H54 (cell line): Measurements from ENCODE around the gene SPATS2.

Experiments used
- DNase-seq: peaks from one replicate; pipeline ENCODE4 v3.0.0; 2011; ENCODE audit warnings: low spot score, mixed read lengths; ENCODE audit not compliant: insufficient read length
- FAIRE-seq: peaks from 3 replicates; lab custom pipeline; 2011; peaks lifted over from hg19 to GRCh38; lab: Jason Lieb, UNC
- POLR2A ChIP-seq: IDR thresholded peaks from 2 replicates; pipeline ENCODE4 v1.6.1; 2011; ENCODE audit warnings: low read depth, mild to moderate bottlenecking, low read length

The SPATS2 gene

GRCh38 chr12:49439042-49439441, 71.8 kb downstream of the SPATS2 start:
- no peak for TF ChIP-seq POLR2A
- FAIRE-seq (no peak), DNase-seq (no peak)

- DNase-seq (no peak), FAIRE-seq (no peak)
- no peak for TF ChIP-seq POLR2A
Observed at GRCh38 chr12:49440035-49440434, 72.8 kb downstream of the SPATS2 start.

GRCh38 chr12:49442915-49443314, 75.7 kb downstream of the SPATS2 start:
- FAIRE-seq, result no peak
- no peak for TF ChIP-seq POLR2A
- no peak for DNase-seq

- TF ChIP-seq POLR2A, result no peak
- FAIRE-seq (no peak), DNase-seq (no peak)
Observed at GRCh38 chr12:49446571-49446970, 79.3 kb downstream of the SPATS2 start.

DNA sequence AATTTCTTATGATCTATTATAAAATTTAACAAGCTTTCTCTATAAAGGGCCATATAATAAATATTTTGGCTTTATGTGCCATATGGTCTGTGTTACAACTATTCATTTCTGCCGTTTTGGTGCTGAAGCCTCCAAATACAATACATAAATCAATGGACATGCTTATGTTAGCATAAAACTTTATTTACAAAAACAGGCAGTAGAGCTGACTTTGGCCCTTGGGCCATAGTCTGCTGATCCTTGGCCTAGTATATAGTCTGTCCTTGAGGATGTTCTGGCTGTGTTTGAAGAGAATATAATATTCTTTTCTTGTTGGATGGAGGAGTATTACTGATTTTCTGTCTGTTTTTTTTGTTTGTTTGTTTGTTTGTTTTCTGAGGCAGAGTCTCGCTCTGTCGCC, 81.6 kb downstream of the SPATS2 start:
- FAIRE-seq, result no peak
- DNase-seq, result no peak
- TF ChIP-seq POLR2A, result no peak

DNA sequence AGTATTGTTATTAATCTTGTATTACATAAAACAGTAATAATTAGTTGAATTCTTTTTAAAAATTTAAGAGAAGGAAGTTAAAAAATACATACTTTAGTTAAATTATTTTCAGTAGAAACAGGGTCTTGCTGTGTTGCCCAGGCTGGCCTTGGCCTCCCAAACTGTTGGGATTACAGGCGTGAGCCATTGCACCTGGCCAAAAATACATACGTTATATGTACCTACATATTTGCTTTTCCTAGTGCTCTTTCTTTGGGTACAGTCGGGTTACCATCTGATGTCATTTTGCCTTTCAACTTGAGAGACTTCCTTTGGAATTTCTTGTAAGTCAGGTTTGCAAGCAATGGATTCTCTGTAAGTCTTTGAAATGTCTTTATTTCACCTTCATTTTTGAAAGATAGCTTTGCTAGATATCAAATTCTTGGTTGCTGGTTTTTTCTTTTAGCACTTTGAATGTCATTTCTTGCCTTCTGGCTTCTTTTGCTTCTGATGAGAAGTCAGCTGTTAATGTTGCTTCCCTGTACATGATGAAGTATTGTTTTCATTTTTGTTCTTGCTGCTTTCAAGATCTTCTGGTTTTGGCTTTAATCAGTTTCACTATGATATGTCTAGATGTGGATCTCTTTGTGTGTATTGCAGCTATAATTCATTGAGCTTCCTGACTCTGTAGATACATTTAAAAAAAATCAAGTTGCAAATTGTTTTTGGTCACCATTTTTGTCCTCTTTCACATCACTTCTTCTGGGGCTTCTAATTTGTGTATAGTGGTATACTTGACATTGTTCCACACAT, 84.4 kb downstream of the SPATS2 start:
- DNase-seq, result no peak
- no peak for TF ChIP-seq POLR2A
- no peak for FAIRE-seq

- TF ChIP-seq POLR2A, result no peak
- DNase-seq (no peak), FAIRE-seq (no peak)
Observed at GRCh38 chr12:49455501-49455900, 88.2 kb downstream of the SPATS2 start.

- no peak for TF ChIP-seq POLR2A
- FAIRE-seq, result no peak
- DNase-seq, result no peak
Observed at GRCh38 chr12:49456131-49456679, 88.9 kb downstream of the SPATS2 start.

- TF ChIP-seq POLR2A, result no peak
Observed at GRCh38 chr12:49458816-49459215, 91.6 kb downstream of the SPATS2 start.

DNA sequence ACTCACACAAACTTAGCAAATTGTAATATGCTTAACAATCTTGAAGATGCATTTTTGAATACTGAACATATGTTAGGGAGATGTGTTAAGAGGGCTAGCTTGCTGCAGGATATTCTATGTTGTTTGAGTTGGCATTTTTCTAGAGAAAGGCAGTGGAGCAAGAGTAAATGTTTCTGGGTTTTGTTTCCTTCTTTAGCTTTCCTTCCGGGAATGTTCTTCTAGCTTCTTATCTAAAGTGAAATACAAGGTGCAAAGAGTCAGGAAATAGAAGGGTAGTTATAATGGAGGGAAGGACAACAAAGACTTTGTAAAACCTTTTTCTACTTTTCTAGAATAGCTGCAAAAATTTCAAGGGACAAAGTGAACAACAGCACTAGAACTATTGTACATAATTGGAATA, 94.0 kb downstream of the SPATS2 start:
- FAIRE-seq (peak; percentile 6), DNase-seq (no peak)
- TF ChIP-seq POLR2A, result no peak

More at GRCh38 chr12:49458816-49459215, 91.6 kb downstream of the SPATS2 start:
- no peak for FAIRE-seq
- no peak for DNase-seq

- DNase-seq (no peak), FAIRE-seq (no peak)
- no peak for TF ChIP-seq POLR2A
Observed at GRCh38 chr12:49462083-49462744, 95.0 kb downstream of the SPATS2 start.

GRCh38 chr12:49465132-49465531, 97.9 kb downstream of the SPATS2 start:
- DNase-seq (no peak), FAIRE-seq (no peak)
- no peak for TF ChIP-seq POLR2A

DNA sequence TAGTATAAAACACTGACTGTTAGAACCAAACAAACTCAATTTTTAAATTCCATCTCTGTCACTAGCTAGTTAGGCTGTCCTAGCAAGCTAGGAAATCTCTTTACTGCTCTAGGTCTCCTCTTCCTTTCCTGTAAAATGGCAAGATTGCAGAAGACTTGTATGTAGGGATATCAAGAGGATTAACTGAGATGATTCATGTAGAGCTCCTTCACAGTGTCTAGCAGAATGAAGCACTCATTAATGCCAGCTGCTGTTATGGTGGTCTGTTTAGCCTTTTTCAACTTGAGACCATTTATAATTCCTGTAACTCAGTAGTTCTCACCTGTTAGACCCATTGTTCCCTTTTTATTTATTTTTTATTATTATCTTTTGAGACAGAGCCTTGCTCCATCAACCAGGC, 103.7 kb downstream of the SPATS2 start:
- peak; percentile 6 for FAIRE-seq
- no peak for DNase-seq
- TF ChIP-seq POLR2A, result no peak

GRCh38 chr12:49471557-49471956, 104.3 kb downstream of the SPATS2 start:
- no peak for FAIRE-seq
- no peak for DNase-seq
- no peak for TF ChIP-seq POLR2A
